Heart left ventricle (tissue), 16 donors: ENCODE measurements around the gene DAP. TPM values are rescaled to one million over a fixed set of nuclear protein-coding genes. Genes with fewer than 3 reads are reported as not detected.
"Not testable (repeated sequence)": the region's sequence is repeated elsewhere in the genome, so short reads cannot be mapped to it uniquely, and the experiment has no call there.

Experiments used
- ATAC-seq, 4 donors: fragments of 200-7000 bp; cut with Tn5 transposase; one replicate each; pipeline ENCODE4 v1.9.1; 2020 to 2022; ENCODE audit warnings: moderate library complexity in 4 of 4, mild to moderate bottlenecking in 3 of 4, moderate number of reproducible peaks in 1 of 4
- DNase-seq, 5 donors: peaks; one replicate each; pipeline ENCODE4 v3.0.0-alpha.2; 2020
- H3K27ac ChIP-seq, 12 donors: fragments of 200-600 bp; sonication (generic) in 4 of 12; one replicate each; pipeline versions ENCODE4 v1.5.0 to v1.8.0; 2016 to 2022; ENCODE audit warnings: mild to moderate bottlenecking in 2 of 12
- H3K27me3 ChIP-seq, 9 donors: fragments of 200-600 bp; sonication (generic) in 2 of 9; one replicate each; pipeline versions ENCODE4 v1.5.1 to v1.8.0; 2016 to 2022; ENCODE audit warnings: mild to moderate bottlenecking in 3 of 9
- H3K36me3 ChIP-seq, 9 donors: fragments of 200-600 bp; sonication (generic) in 2 of 9; one replicate each; pipeline versions ENCODE4 v1.5.0 to v1.8.0; 2018 to 2022; ENCODE audit warnings: mild to moderate bottlenecking in 2 of 9
- H3K4me1 ChIP-seq, 12 donors: fragments of 200-600 bp; sonication (generic) in 4 of 12; one replicate each; pipeline versions ENCODE4 v1.5.0 to v1.8.0; 2016 to 2022; ENCODE audit warnings: mild to moderate bottlenecking in 3 of 12
- H3K4me3 ChIP-seq, 12 donors: fragments of 200-600 bp; sonication (generic) in 4 of 12; one replicate each; pipeline versions ENCODE4 v1.5.0 to v1.8.0; 2017 to 2022; ENCODE audit warnings: mild to moderate bottlenecking in 9 of 12, moderate library complexity in 4 of 12
- H3K9me3 ChIP-seq, 12 donors: fragments of 200-600 bp; sonication (generic) in 4 of 12; one replicate each; pipeline versions ENCODE4 v1.5.0 to v1.8.0; 2016 to 2022; ENCODE audit warnings: mild to moderate bottlenecking in 1 of 12
- CTCF ChIP-seq, 12 donors: fragments of 200-600 bp; sonication (generic) in 4 of 12; IDR thresholded peaks; one replicate each; pipeline versions ENCODE4 v1.5.0 to v1.8.0; 2018 to 2022; ENCODE audit warnings: antibody characterized with exemption in 12 of 12, mild to moderate bottlenecking in 5 of 12
- POLR2A ChIP-seq, 2 donors: fragments of 450-650 bp; IDR thresholded peaks; one replicate each; pipeline ENCODE4 v1.6.1; 2017; ENCODE audit warnings: antibody characterized with exemption in 2 of 2, mild to moderate bottlenecking in 2 of 2, moderate library complexity in 2 of 2
- WGBS, 4 donors: extraction: QIAGEN DNeasy Blood & Tissue Kit in 2 of 4; methylation state at CpG; one replicate each; pipeline versions ENCODE4 v1.1.5 to v1.1.7; 2013 to 2018; 5-methylcytosine and 5-hydroxymethylcytosine counted together
- intact Hi-C, 10 donors: fragments of 100-400 bp; cut with DNase I; formaldehyde crosslinking; loops; one replicate each; pipeline versions ENCODE4 v1.11.1 to v1.14.2; 2022
- polyA plus RNA-seq, 2 donors: library from polyadenylated mRNA; stranded (reverse); fragments of 200-250 nt; gene quantifications; one replicate each; pipeline ENCODE4 v1.2.3, GENCODE V29; 2013
- total RNA-seq, 9 donors: library from RNA; depleted of rRNA in 2 of 9; stranded (reverse); fragments of >200 nt in 2 of 9; fragmentation: NEBNext Ultra II Directional in 3 of 9; extraction: Animal tissue kit (Norgen Biotek cat#: 25700) in 3 of 9; gene quantifications; one replicate each; pipeline versions ENCODE4 v1.1.0 to v1.2.4, GENCODE V29; 2016 to 2023
- donor health status: ischemic (EF 13 %, LVEDD 7.1; RV severe dilation, severe dysfunction).
- donor health status: healthy with polysubstance abuse.
- donor health status: DM: no; HTN: yes; CAD: no.
- donor health status: DM: no; HTN: no; CAD: no.
- donor health status: ischemic (EF 25% LVEDD 6.9; RV normal size, moderate dysfunction).
- donor health status: ischemic (EF 25% LVEDD 5.7; RV mildly dilated, moderate dysfunction).
- donor health status: healthy.
- donor health status: DM: yes; HTN: yes; CAD: no.
- donor health status: ischemic (EF 35%, LVEDD 5.7; RV mildly dilated, moderate dysfunction).
- donor health status: nonischemic (EF 11% LVEDD 7.7; RV severe dilation, severe dysfunction).
- donor health status: DM: yes; HTN: yes; CAD: no.
- donor health status: PGD.
- donor health status: ischemic (EF 29% LVEDD 5.4; RV normal size, mild dysfunction).
- donor health status: nonischemic (EF 23%, LVEDD 6.1; RV moderate dilation, normal function).

The DAP gene
- total and polyA plus RNA-seq, 11 donors, result 13.8 to 61.6 (median 28.5) TPM

GRCh38 chr5:10724781-10725507 lies 36.1 kb downstream of the DAP start:
- DNase-seq (peak; percentile 72 to 85 (median 76)), ATAC-seq (peak; percentile 72 to 92 (median 88))
- TF ChIP-seq POLR2A (IDR thresholded peaks at IDR 0.05) (no peak), CTCF (IDR thresholded peaks at IDR 0.05) (peak in 10 of 12 donors; percentile 13 to 62 (median 41))
- H3K9me3 ChIP-seq, result no peaks in the 10 kb centered on the region
- peaks cover 0 to 6% (median 0%) of the 10 kb centered on the region in 9 donors for H3K36me3 ChIP-seq
- intact Hi-C loops, result loop anchor here in 2 of 10 donors (2.0 kb wide), 1 partner anchor 36 kb away; the partner anchor contains the start of gene DAP (in 2 of the 2)
- peak overlapping the region; percentile 63 to 88 (median 80) for H3K27ac ChIP-seq
- peaks cover 0 to 53% (median 29%) of the 10 kb centered on the region in 12 donors for H3K4me1 ChIP-seq
- H3K4me3 ChIP-seq, result peak overlapping the region in 7 of 12 donors; percentile 8 to 29 (median 21)
- WGBS, 4 donors, result 39 to 75% (median 53%) methylated on average over 11 to 16 of the region's 16 CpGs
- no peaks in the 10 kb centered on the region for H3K27me3 ChIP-seq

- Histone ChIP-seq H3K27me3 (no peaks in the 10 kb centered on the region), H3K4me3 (no peak overlapping the region), H3K4me1 (peaks cover 0 to 47% (median 29%) of the 10 kb centered on the region in 12 donors), H3K36me3 (peaks cover 0 to 6% (median 0%) of the 10 kb centered on the region in 9 donors), H3K9me3 (no peaks in the 10 kb centered on the region), H3K27ac (peak overlapping the region in 3 of 12 donors; percentile 76 to 88 (median 81))
- TF ChIP-seq CTCF (IDR thresholded peaks at IDR 0.05) (no peak), POLR2A (IDR thresholded peaks at IDR 0.05) (no peak)
- WGBS, 4 donors, result 90 to 96% (median 94%) methylated on average over 1 of the region's 1 CpG
- DNase-seq (no peak), ATAC-seq (no peak)
- intact Hi-C loops, result no loop called here
Measured at GRCh38 chr5:10723514-10723913, 37.5 kb downstream of the DAP start.

GRCh38 chr5:10720766-10721165 lies 40.3 kb downstream of the DAP start:
- H3K4me3 ChIP-seq, intact Hi-C loops, H3K27me3 ChIP-seq, H3K9me3 ChIP-seq, ATAC-seq, H3K27ac ChIP-seq, DNase-seq: not testable (repeated sequence)
- Histone ChIP-seq H3K36me3 (peaks cover 0 to 11% (median 0%) of the 10 kb centered on the region in 9 donors), H3K4me1 (peaks cover 0 to 27% (median 15%) of the 10 kb centered on the region in 12 donors)
- WGBS, 4 donors, result 96 to 100% (median 98%) methylated on average over 4 of the region's 4 CpGs

GRCh38 chr5:10719965-10720364 lies 41.1 kb downstream of the DAP start:
- intact Hi-C loops, result no loop called here
- H3K27me3 ChIP-seq, result no peaks in the 10 kb centered on the region
- no peaks in the 10 kb centered on the region for H3K9me3 ChIP-seq
- TF ChIP-seq POLR2A (IDR thresholded peaks at IDR 0.05), result no peak
- TF ChIP-seq CTCF (IDR thresholded peaks at IDR 0.05), result no peak
- H3K4me1 ChIP-seq, result peaks cover 0 to 20% (median 9%) of the 10 kb centered on the region in 12 donors
- no peak overlapping the region for H3K27ac ChIP-seq
- ATAC-seq, result no peak
- DNase-seq, result no peak
- WGBS, 4 donors, result 88 to 99% (median 96%) methylated on average over 2 of the region's 2 CpGs
- H3K36me3 ChIP-seq, result peaks cover 0 to 15% (median 0%) of the 10 kb centered on the region in 9 donors
- H3K4me3 ChIP-seq, result no peak overlapping the region

GRCh38 chr5:10718617-10719016 lies 42.4 kb downstream of the DAP start:
- H3K4me1 ChIP-seq, ATAC-seq, intact Hi-C loops, DNase-seq, H3K27ac ChIP-seq, H3K27me3 ChIP-seq, H3K9me3 ChIP-seq, H3K4me3 ChIP-seq: not testable (repeated sequence)
- peaks cover 0 to 15% (median 0%) of the 10 kb centered on the region in 9 donors for H3K36me3 ChIP-seq
- 93 to 98% (median 96%) methylated on average over 1 of the region's 1 CpG for WGBS, 4 donors

- H3K9me3 ChIP-seq, ATAC-seq, H3K4me3 ChIP-seq, DNase-seq, intact Hi-C loops, H3K27ac ChIP-seq, H3K27me3 ChIP-seq, H3K4me1 ChIP-seq: not testable (repeated sequence)
- H3K36me3 ChIP-seq, result peaks cover 0 to 15% (median 0%) of the 10 kb centered on the region in 9 donors
- 97 to 100% (median 98%) methylated on average over 3 of the region's 3 CpGs for WGBS, 4 donors
Measured at GRCh38 chr5:10716825-10717224, 44.2 kb downstream of the DAP start.
